ENCODE measurements around the gene FERMT3.

GRCh38 chr11:64245797-64246620 is 39.5 kb downstream of the FERMT3 start:
- TF ChIP-seq GATA2 (IDR thresholded peaks at IDR 0.05; ENCODE audit: low read depth, low read length), result no peak
- no peak for TF ChIP-seq GATA3 (IDR thresholded peaks at IDR 0.05; ENCODE audit: low read depth, low read length)

All from SH-SY5Y (cell line).